Endometrial microvascular endothelial cells (primary cell): ENCODE results near the gene GPRC6A. TPM values are rescaled to one million over a fixed set of nuclear protein-coding genes. Genes with fewer than 3 reads are reported as not detected.

ENCODE experiments used
- total RNA-seq: library from RNA; depleted of rRNA; stranded (reverse); fragments of >200 nt; gene quantifications from one replicate; pipeline ENCODE4 v1.2.3, GENCODE V29; 2015; ENCODE audit errors: inconsistent ontology term

Gene GPRC6A
- total RNA-seq, 1 donor from 2014 or later, result not detected

Other genes with a start within 250 kb of the GPRC6A start
- not detected for gene RSPH4A, start 212.6 kb downstream of the GPRC6A start, total RNA-seq
- 7.7 TPM for gene ZUP1, start 160.3 kb downstream of the GPRC6A start, total RNA-seq
- gene KPNA5, start 147.9 kb downstream of the GPRC6A start, total RNA-seq, result 3.3 TPM
- gene FAM162B, start 63.4 kb downstream of the GPRC6A start, total RNA-seq, result not detected
- gene RFX6, start 48.2 kb upstream of the GPRC6A start, total RNA-seq, result not detected